Measurements from ENCODE around the gene BTNL8. TPM values are rescaled to one million over a fixed set of nuclear protein-coding genes. Genes with fewer than 3 reads are reported as not detected.

The BTNL8 gene
- total and polyA plus RNA-seq, 2 of the 13 experiments (the other 11 are each of a cell fraction or from before 2014, with no cell fraction given): not detected

DNA sequence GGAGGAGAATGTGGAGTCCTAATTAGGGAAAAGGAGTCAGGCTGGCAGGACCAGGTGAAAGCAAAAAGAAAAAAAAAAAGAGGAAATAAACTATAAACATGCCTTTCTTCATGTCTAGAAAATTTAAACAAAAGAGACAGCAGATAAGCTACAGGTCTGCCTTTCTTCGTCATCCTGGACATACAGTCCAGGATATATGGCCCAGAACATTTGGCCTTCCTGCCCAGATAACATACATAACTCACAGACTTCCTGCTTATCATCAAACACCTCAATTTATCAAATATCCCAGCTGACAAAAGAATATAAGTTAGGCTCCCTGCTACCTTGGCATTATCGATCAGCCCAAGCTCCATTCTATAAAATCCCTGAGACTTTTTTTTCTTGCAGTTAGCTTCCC is 11.2 kb downstream of the BTNL8 start (continued):
- TF ChIP-seq ZBED4 (CRISPR knock-in tag; IDR thresholded peaks at IDR 0.05; ENCODE audit: borderline replicate concordance) (no peak), HIC2 (CRISPR knock-in tag; IDR thresholded peaks at IDR 0.05; ENCODE audit: low read depth) (no peak), HOXA7 (CRISPR knock-in tag; IDR thresholded peaks at IDR 0.05) (no peak), ZNF230 (CRISPR knock-in tag; IDR thresholded peaks at IDR 0.05) (no peak), ZNF292 (CRISPR knock-in tag; IDR thresholded peaks at IDR 0.05; ENCODE audit: borderline replicate concordance, low read depth) (no peak)
- TF ChIP-seq, protein P1, sequence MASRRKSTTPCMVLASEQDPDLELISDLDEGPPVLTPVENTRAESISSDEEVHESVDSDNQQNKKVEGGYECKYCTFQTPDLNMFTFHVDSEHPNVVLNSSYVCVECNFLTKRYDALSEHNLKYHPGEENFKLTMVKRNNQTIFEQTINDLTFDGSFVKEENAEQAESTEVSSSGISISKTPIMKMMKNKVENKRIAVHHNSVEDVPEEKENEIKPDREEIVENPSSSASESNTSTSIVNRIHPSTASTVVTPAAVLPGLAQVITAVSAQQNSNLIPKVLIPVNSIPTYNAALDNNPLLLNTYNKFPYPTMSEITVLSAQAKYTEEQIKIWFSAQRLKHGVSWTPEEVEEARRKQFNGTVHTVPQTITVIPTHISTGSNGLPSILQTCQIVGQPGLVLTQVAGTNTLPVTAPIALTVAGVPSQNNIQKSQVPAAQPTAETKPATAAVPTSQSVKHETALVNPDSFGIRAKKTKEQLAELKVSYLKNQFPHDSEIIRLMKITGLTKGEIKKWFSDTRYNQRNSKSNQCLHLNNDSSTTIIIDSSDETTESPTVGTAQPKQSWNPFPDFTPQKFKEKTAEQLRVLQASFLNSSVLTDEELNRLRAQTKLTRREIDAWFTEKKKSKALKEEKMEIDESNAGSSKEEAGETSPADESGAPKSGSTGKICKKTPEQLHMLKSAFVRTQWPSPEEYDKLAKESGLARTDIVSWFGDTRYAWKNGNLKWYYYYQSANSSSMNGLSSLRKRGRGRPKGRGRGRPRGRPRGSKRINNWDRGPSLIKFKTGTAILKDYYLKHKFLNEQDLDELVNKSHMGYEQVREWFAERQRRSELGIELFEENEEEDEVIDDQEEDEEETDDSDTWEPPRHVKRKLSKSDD (CRISPR knock-in tag; IDR thresholded peaks at IDR 0.05; ENCODE audit: low read depth): no peak
- TF ChIP-seq, protein P2, sequence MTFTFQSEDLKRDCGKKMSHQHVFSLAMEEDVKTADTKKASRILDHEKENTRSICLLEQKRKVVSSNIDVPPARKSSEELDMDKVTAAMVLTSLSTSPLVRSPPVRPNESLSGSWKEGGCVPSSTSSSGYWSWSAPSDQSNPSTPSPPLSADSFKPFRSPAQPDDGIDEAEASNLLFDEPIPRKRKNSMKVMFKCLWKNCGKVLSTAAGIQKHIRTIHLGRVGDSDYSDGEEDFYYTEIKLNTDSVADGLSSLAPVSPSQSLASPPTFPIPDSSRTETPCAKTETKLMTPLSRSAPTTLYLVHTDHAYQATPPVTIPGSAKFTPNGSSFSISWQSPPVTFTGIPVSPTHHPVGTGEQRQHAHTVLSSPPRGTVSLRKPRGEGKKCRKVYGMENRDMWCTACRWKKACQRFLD (CRISPR knock-in tag; IDR thresholded peaks at IDR 0.05; ENCODE audit: borderline replicate concordance): no peak
- TF ChIP-seq, protein P3, sequence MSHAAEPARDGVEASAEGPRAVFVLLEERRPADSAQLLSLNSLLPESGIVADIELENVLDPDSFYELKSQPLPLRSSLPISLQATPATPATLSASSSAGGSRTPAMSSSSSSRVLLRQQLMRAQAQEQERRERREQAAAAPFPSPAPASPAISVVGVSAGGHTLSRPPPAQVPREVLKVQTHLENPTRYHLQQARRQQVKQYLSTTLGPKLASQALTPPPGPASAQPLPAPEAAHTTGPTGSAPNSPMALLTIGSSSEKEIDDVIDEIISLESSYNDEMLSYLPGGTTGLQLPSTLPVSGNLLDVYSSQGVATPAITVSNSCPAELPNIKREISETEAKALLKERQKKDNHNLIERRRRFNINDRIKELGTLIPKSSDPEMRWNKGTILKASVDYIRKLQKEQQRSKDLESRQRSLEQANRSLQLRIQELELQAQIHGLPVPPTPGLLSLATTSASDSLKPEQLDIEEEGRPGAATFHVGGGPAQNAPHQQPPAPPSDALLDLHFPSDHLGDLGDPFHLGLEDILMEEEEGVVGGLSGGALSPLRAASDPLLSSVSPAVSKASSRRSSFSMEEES (CRISPR knock-in tag; IDR thresholded peaks at IDR 0.05): no peak
- TF ChIP-seq, protein P4, sequence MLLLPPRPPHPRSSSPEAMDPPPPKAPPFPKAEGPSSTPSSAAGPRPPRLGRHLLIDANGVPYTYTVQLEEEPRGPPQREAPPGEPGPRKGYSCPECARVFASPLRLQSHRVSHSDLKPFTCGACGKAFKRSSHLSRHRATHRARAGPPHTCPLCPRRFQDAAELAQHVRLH (CRISPR knock-in tag; IDR thresholded peaks at IDR 0.05; ENCODE audit: borderline replicate concordance, low read depth): no peak

Data from HepG2 (cell line).